G401 (cell line): ENCODE measurements around the gene AK8. TPM values are rescaled to one million over a fixed set of nuclear protein-coding genes. Genes with fewer than 3 reads are reported as not detected.
"Not testable (repeated sequence)": the region's sequence is repeated elsewhere in the genome, so short reads cannot be mapped to it uniquely, and the experiment has no call there.

ENCODE experiments used
- DNase-seq: peaks from one replicate; pipeline ENCODE4 v3.0.0-alpha.2; 2015; ENCODE audit warnings: low spot score
- in situ Hi-C: cut with HindIII; loops from 2 replicates; pipeline ENCODE4 v1.10.0; 2016; ENCODE audit warnings: low sequenced_read_pairs, mixed read lengths
- total RNA-seq: library from RNA; depleted of rRNA; stranded (reverse); fragments of >200 nt; shearing (Covaris generic); gene quantifications from 2 replicates; pipeline ENCODE4 v1.2.3, GENCODE V29; 2014

The AK8 gene
- total RNA-seq, 1 experiment from 2014 or later = 3.6 TPM

GRCh38 chr9:132730054-132731033 lies 147.7 kb downstream of the AK8 start:
- in situ Hi-C loops = no loop called here
- DNase-seq = no peak

- peak; percentile 75 for DNase-seq
Measured at GRCh38 chr9:132729235-132729890, 148.7 kb downstream of the AK8 start.

GRCh38 chr9:132728497-132728896 lies 149.6 kb downstream of the AK8 start:
- in situ Hi-C loops = no loop called here
- no peak for DNase-seq

More at GRCh38 chr9:132729235-132729890, 148.7 kb downstream of the AK8 start:
- in situ Hi-C loops = no loop called here

GRCh38 chr9:132728071-132728470 lies 150.0 kb downstream of the AK8 start:
- in situ Hi-C loops = no loop called here

GRCh38 chr9:132726576-132727130 lies 151.4 kb downstream of the AK8 start:
- no peak for DNase-seq
- in situ Hi-C loops = no loop called here

More at GRCh38 chr9:132728071-132728470, 150.0 kb downstream of the AK8 start:
- no peak for DNase-seq

GRCh38 chr9:132725306-132725705 lies 152.8 kb downstream of the AK8 start:
- DNase-seq = no peak
- in situ Hi-C loops = no loop called here

- no peak for DNase-seq
- in situ Hi-C loops = no loop called here
Measured at GRCh38 chr9:132723809-132724208, 154.3 kb downstream of the AK8 start.

- no peak for DNase-seq
- in situ Hi-C loops = no loop called here
Measured at GRCh38 chr9:132722564-132723065, 155.5 kb downstream of the AK8 start.

GRCh38 chr9:132721661-132722060 lies 156.4 kb downstream of the AK8 start:
- in situ Hi-C loops = no loop called here
- no peak for DNase-seq

GRCh38 chr9:132718381-132718928 lies 159.6 kb downstream of the AK8 start:
- in situ Hi-C loops = not testable (repeated sequence)

GRCh38 chr9:132717326-132717945 lies 160.6 kb downstream of the AK8 start:
- in situ Hi-C loops = no loop called here
- no peak for DNase-seq

More at GRCh38 chr9:132718381-132718928, 159.6 kb downstream of the AK8 start:
- not testable (repeated sequence) for DNase-seq

GRCh38 chr9:132716007-132716406 lies 162.1 kb downstream of the AK8 start:
- in situ Hi-C loops = no loop called here
- DNase-seq = no peak

- DNase-seq = no peak
- in situ Hi-C loops = no loop called here
Measured at GRCh38 chr9:132712753-132713152, 165.3 kb downstream of the AK8 start.

- in situ Hi-C loops = no loop called here
- DNase-seq = no peak
Measured at GRCh38 chr9:132711846-132712245, 166.2 kb downstream of the AK8 start.

- DNase-seq, in situ Hi-C loops: not testable (repeated sequence)
Measured at GRCh38 chr9:132711152-132711551, 166.9 kb downstream of the AK8 start.

- DNase-seq = no peak
- in situ Hi-C loops = no loop called here
Measured at GRCh38 chr9:132710333-132710732, 167.8 kb downstream of the AK8 start.

GRCh38 chr9:132708769-132709430 lies 169.2 kb downstream of the AK8 start:
- in situ Hi-C loops = no loop called here
- DNase-seq = no peak

- no peak for DNase-seq
- in situ Hi-C loops = no loop called here
Measured at GRCh38 chr9:132708239-132708638, 169.8 kb downstream of the AK8 start.
